Stimulated activated CD4-positive, alpha-beta T cell treated with anti-CD3 and anti-CD28 coated beads, Interleukin-1b, Interleukin-23, amount 100 ng/mL, for 24 hours (primary cell): ENCODE measurements around the gene C11orf24.

Experiments
- DNase-seq, 4 experiments: peaks; one replicate each; pipeline ENCODE4 v3.0.0-alpha.2; 2020; ENCODE audit warnings: low read depth in 4 of 4, low spot score in 1 of 4

Gene C11orf24

GRCh38 chr11:68271781-68272608 lies at the start of gene C11orf24:
Gene C11orf24, minus strand, starts transcription at chr11:68271973. Its CDS starts 8,206 bp downstream, at chr11:68263767.
- DNase-seq = peak; percentile 90 to 96 (median 94)

- no peak for DNase-seq
Observed at GRCh38 chr11:68317147-68317785, 45.5 kb upstream of the C11orf24 start.

DNA sequence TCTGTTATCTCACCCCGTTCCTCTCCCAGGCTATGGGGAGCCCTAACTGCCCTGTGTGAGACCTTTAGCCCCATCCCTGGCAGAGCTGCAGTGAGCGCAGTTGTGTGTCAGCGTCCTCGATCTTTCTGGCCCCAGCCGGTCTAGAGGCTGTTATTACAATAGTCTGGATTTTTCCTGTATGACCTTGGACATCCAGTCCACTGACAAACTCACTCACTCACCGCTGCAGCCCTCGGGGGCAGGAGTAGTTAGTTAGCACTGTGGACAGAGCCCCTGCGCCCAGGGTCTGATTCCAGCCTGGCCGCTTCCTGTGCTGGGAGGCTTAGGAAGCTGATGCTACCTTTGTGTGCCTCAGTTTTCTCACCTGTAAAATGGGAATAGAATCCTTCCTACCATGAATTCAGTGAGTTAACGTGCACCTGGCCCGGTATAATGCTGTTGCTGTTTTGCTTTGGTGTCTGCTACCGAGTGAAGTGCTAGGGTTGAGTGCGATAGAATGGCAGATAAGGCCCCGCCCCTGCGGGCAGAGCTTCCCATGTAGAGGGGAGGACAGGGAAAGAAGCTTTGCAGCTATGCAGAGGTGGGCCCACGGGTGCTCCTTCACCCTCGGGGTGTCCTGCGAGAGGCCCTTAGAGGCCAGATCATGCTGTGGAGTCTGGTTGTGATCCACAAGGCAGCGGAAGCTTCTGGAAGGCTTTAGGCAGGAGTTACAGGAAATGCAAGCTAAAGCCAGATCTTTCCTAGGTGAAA lies 43.6 kb upstream of the C11orf24 start:
- no peak for DNase-seq

- DNase-seq = no peak
Observed at GRCh38 chr11:68314203-68315170, 42.7 kb upstream of the C11orf24 start.

DNA sequence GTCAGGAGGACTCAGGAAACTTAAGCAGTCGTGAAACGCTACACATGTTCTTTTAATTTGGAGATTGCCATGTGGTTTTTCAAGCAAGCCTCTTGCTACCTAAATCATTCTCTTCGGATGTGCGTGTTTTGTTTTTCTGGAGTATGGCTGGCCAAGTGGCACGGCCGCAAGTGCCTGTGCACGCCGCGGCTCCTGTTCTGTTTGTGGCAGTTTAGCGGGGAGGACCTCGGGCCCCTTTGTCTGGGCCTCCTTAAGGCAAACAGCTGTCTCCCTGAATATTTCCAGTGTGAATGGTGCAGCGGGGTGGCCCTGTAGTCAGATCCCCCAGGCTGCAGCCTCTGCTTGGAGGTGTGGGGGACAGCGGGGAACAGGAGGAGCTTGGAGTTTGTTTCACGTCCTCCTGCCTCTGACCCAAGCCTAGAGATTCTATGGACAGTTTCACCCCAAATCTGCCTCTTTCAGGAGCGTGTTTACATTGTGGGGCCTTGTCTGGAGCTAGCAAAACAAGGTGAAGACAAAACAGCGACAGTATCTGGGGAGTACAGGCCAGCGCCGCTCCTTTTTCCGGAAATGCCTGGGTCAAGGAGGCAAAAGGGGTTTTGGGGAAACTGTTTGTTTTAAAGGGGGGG lies 41.9 kb upstream of the C11orf24 start:
- peak in 1 of 4 experiments; percentile 10 for DNase-seq

- DNase-seq = peak in 1 of 4 experiments; percentile 11
Observed at GRCh38 chr11:68312780-68313573, 41.2 kb upstream of the C11orf24 start.

DNA sequence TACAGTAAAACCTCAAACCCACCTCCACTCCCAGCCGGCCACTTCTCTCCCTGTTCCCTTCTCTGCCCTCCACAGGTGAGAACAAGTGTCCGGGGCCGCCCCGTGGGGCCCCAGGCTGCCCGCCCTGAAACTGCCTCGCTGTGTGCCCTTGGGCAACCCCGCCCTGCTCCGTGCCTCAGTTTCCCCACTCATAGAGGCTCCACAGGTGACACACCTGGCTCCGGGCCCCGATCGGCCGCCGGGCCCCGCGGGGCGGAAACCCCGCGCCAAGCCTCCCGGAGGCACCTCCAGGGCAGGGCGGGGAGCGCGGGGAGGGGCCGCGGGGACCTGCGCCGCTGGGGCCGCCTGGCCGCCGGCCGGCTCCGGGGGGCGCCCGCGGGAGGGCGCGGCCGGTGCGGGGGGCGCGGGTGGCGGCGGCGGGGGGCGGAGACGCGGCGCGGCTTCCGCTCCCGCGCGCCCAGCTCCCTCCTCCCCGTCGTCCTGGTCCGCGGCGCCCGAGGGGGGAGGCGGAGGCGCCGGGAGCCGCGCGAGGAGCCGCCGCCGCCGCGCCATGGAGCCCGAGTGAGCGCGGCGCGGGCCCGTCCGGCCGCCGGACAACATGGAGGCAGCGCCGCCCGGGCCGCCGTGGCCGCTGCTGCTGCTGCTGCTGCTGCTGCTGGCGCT lies 40.5 kb upstream of the C11orf24 start, which contains the start of gene LRP5:
Gene LRP5 (plus strand): TSS at position 475 of the 663 bp plus-strand sequence. CDS start 124 bp downstream, at position 599.
- DNase-seq = peak in 1 of 4 experiments; percentile 18

- no peak for DNase-seq
Observed at GRCh38 chr11:68311160-68312116, 39.7 kb upstream of the C11orf24 start.

GRCh38 chr11:68309621-68310185 lies 37.9 kb upstream of the C11orf24 start:
- DNase-seq = no peak

GRCh38 chr11:68308068-68308467 lies 36.3 kb upstream of the C11orf24 start:
- no peak for DNase-seq

GRCh38 chr11:68306636-68307035 lies 34.9 kb upstream of the C11orf24 start:
- DNase-seq = no peak

DNA sequence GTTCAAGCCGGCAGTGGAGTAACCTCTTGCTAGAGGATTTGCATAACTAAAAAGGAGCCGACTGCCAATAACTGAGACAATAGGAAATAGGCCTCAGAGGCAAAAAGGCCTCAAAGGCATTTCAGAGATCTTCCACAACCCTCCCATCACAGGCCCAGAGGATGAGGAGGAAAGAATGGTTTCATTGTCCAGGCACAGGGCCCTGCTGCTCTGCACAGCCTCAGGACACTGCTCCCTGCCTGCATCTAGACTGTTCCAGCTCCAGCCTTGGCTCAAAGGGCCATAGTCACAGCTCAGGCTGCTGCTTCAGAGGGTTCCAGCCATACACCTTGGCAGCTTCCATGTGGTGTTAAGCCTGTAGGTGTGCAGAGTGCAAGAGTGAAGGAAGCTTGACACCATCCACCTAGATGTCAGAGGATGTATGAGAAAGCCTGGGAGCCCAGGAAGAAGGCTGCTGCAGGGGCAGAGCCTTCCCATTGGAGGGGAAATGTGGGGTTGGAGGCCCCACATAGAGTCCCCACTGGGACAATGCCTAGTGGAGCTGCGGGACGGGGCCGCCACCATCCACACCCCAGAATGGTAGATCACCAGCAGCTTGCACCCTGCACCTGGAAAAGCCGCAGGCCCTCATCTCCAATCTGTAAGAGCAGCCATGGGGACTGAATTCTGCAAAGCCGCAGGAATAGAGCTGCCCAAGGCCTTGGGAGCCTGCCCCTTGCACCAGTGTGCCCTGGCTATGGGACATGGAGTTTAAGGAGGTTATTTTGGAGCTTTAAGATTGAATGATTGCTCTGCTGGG lies 32.4 kb upstream of the C11orf24 start:
- DNase-seq = no peak

DNA sequence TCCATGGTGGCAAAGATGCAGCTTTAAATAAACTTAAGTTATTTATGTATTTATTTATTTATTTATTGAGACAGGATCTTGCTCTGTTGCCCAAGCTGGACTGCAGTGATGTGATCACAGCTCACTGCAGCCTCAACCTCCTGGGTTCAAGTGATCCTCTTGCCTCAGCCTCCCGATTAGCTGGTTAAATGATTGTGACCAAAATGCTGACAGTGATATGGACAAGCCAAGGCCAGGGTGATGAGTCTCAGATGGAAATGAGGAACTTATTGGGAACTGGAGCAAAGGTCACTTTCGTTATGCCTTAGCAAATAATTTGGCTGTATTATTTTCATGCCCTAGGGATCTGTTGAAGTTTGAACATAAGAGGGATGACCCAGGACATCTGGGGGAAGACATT lies 31.3 kb upstream of the C11orf24 start:
- DNase-seq = no peak

DNA sequence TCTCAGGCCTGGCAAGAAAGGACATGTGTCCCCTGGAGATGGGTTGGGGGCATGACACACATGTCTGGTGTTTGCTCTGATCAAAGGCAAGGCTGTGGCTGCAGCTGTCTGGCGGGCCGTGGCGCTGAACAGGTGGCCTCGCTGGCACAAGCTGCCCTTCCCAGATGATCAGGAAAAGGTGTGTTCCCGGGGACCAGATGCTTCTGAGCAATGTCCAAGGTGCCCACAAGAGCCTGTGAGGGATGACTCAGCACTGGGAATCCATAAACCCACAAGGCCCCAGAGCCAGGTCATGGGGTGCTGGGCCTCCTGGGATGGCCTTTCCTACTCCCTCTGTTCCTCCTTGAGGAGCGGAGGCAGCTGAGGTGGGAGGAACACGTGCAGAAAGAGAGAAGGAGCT lies 30.9 kb upstream of the C11orf24 start:
- no peak for DNase-seq

GRCh38 chr11:68302256-68302655 lies 30.5 kb upstream of the C11orf24 start:
- DNase-seq = no peak

DNA sequence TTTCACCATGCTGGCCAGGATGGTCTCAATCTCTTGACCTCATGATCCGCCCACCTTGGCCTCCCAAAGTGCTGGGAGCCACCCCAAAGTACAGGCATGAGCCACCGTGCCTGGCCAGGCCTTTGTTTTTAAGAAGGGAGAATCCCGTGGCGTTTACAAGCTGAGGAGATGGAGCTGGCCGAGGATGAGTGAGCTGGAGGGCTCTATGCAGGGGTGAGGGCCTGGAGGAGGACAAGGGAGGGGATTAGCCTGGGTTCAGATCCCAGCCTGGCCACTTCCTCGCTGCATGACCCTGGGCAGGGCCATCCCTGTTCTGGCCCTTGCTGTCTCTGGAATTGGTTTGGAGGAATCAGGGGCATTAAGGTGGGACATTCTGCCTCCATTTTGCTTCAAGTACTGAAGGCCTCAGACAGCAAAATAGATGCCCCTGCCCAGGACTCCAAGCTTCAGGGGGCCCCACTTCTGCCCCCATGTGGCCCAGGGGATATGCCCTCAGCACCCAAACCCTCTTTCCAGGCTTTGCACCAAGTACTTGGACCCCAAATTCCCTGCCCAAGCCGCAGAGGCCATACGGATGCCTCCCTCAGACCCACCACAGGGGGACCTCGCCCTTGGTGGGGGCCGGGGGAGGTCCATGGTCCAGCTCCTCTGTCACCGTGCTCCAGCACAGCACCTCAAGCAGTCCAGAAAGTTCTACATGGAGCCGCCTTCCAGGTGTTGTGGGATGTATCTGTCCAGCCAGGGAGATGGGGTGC lies 28.5 kb upstream of the C11orf24 start:
- no peak for DNase-seq
